Frontal cortex (tissue), 4 donors: ENCODE measurements around the gene CEP85. TPM values are rescaled to one million over a fixed set of nuclear protein-coding genes. Genes with fewer than 3 reads are reported as not detected.

Source experiments
- DNase-seq, 2 donors: peaks; one replicate each; pipeline ENCODE4 v3.0.0; 2012; ENCODE audit warnings: low spot score in 2 of 2
- FAIRE-seq: peaks from 2 replicates; lab custom pipeline; 2012; peaks lifted over from hg19 to GRCh38; lab: Jason Lieb, UNC
- total RNA-seq: library from RNA; depleted of rRNA; stranded (reverse); fragments of >200 nt; gene quantifications from one replicate; pipeline ENCODE4 v1.2.3, GENCODE V29; 2014
- donor health status: control.
- donor health status: control.
- donor health status: control.

Gene CEP85
- total RNA-seq, 1 donor from 2014 or later = 12.2 TPM

DNA sequence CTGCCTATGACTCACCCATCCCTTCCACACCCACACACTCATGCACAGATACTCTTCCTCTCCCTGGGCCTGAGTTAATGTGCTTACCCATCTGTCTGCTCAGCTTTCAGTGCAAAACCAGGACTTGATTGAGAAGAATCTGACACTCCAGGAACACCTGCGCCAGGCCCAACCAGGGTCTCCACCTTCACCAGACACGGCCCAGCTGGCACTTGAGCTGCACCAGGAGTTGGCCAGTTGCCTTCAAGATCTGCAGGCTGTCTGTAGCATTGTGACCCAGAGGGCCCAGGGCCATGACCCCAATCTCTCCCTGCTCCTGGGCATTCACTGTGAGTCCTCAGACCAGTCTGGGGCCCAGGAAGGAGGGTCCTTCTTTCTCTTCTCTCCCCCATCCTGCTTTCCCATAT lies 42.4 kb downstream of the CEP85 start:
- no peak for FAIRE-seq
- DNase-seq = no peak

GRCh38 chr1:26277261-26277661 lies 43.3 kb downstream of the CEP85 start:
- no peak for FAIRE-seq
- no peak for DNase-seq

- DNase-seq (no peak), FAIRE-seq (no peak)
Measured at GRCh38 chr1:26277719-26278118, 43.7 kb downstream of the CEP85 start.

- DNase-seq (no peak), FAIRE-seq (no peak)
Measured at GRCh38 chr1:26278303-26278702, 44.3 kb downstream of the CEP85 start.

GRCh38 chr1:26278724-26279455 lies 44.9 kb downstream of the CEP85 start:
- DNase-seq (no peak), FAIRE-seq (no peak)

DNA sequence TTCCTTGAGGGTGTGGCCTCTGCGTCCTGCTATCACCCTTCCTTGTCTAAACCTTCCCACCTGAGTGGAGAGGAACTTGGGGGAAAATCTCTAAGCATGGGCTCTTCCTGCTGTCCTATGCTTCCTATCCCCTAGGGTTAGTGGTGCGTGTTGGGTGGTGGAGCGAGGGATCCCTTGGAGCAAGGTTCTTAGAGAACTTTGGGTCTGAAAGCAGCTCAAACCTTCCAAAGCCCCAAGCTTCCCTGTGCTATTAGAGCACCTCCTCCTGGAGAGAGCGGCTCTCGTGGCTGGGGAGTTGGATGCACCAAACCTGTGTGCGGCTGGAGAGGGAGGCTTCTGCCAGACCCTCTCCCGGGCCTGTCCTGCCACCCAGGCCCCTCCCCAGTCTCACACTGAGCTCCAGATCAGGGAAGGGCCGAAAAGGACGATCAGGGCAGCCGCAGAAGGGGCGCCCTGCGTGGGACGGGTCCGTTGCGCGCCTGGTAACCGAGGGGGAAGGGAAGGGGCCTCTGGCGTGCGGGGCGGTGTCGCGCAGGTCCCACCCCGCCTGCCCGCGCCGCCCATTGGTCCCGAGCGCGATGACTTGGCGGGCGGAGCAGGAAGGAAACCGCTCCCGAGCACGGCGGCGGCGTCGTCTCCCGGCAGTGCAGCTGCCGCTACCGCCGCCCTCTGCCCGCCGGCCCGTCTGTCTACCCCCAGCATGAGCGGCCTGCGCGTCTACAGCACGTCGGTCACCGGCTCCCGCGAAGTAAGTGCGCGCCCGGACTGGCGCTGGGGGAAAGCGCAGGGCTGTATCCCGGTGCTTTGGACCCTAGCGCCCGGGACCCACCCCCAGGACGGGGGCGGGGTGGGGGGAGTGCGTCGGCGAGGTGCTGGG lies 45.7 kb downstream of the CEP85 start, which contains the start of gene SH3BGRL3:
Gene SH3BGRL3 (plus strand): TSS at position 631 of the 877 bp plus-strand sequence. CDS start 70 bp downstream, at position 701.
- no peak for FAIRE-seq
- peak; percentile 92 to 94 for DNase-seq

- FAIRE-seq (no peak), DNase-seq (peak; percentile 58 to 60)
Measured at GRCh38 chr1:26280333-26281042, 46.5 kb downstream of the CEP85 start.

- DNase-seq = no peak
- no peak for FAIRE-seq
Measured at GRCh38 chr1:26281091-26281958, 47.3 kb downstream of the CEP85 start.

DNA sequence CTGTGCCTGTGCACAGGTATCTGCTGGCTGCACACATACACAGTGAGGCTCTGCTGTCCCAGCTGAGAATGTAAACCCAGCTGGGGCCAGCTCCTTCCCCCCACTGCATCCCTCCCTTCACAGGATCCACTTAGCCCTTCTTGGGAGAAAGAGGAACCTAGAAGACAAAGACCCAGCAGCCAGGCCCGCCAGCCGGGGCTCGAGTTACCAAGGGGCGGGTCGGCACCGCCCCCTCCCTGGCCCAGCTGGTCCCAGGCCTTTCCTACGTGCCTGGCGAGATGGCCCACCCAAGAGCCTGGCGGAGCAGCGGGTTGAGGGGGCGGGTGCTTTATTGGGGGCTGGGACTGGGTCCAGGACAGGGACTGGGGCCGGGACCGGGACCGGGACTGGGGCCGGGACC lies 48.0 kb downstream of the CEP85 start:
- DNase-seq (no peak), FAIRE-seq (no peak)

GRCh38 chr1:26282401-26282918 lies 48.5 kb downstream of the CEP85 start:
- no peak for FAIRE-seq
- no peak for DNase-seq

DNA sequence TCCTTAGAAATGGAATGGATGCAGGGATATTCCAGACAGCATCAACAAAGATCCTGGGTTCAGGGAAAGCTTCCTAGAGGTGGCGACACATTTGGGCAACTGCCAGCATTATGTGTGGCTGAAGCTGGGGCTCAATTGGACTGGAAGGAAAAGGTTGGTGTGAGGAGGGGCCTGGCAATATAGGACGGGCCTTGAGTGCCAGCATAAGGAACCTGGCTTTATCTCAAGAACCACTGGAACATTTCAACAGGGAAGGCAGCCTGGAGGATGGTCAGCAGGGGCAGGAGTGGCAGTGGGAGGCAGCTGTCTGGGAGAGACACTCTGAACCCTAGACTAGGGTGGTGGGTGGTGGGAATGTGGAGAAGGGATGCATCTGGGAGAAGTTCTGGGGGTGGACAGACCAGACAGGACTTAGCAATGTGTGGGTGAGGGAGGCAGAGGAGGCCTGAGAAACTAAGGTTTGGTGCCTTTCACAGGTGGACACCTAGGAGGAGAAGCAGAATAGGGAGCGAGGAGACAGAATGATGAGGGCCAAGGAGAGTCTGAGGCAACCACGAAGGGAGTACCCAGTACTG lies 49.4 kb downstream of the CEP85 start:
- no peak for DNase-seq
- FAIRE-seq = no peak

- DNase-seq (no peak), FAIRE-seq (no peak)
Measured at GRCh38 chr1:26283871-26284596, 50.0 kb downstream of the CEP85 start.

DNA sequence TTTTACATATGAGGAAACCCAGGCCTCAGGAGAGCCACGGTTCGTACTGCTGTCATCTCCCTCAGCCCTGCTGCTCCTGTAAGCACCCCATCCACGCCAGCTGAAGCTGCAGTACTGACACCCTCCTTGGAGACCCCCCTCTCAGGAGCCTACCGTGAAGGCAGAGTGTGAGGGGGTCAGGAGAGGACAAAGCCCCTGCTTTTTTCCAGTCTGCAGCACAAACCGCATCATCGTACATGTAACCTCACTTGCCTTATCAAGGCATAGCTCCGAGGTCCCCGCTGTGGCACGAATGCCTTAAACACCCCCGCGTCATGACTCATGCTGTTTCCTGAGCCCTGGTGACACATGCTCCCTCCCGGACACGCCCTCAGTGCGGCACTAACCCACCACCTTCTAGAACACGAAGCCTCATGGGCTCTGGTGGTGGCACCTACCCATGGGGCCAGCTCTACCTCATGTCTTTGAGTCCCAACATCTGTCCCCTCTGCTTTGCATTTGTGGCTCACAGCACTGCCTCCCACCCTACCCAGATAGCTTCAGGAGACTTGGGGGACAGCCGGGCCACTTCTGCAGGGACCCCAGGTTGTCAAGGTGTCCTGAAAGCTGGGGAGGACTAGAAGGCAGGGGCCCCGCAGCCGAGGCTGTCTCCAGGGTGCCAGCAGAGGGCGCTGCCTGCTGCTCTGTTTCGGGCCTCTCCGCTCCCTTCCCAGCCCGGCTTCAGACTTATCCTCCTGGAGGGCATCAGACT lies 50.8 kb downstream of the CEP85 start:
- FAIRE-seq = no peak
- DNase-seq = peak in 1 of 2 donors; percentile 64

DNA sequence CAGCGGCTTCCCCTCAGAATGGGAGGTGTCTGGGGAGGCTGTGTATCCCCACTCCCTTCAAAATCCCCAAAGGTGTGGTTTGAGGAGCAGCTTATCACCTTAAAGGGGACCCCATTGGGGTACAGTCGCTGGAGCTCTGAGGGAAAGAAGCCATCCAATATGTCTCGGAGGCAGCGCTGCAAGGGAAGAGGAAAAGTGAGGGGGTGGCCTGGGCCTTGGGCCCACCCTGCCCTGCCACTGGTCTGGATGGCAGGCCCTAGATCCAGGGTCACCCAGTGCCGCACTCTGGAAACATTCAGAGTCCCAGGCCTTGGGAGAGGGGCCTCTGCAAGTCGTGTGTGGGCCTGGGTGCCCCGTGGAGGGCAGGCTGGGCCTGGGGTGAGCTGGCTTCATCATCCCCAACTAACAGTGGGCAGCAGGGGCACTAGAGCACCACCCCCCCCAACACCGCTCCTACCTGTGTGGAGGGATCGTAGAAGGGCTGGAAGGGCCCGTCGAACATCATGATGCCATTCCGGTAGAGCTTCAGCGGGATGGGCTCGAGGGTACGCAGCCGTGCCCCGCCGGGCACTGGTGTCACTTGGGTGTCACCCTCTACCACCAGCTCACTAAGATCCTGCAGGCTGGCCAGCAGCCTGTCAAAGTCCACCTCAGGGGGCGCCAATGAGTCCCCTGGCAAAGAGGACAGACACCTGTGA lies 51.5 kb downstream of the CEP85 start:
- DNase-seq = no peak
- no peak for FAIRE-seq

DNA sequence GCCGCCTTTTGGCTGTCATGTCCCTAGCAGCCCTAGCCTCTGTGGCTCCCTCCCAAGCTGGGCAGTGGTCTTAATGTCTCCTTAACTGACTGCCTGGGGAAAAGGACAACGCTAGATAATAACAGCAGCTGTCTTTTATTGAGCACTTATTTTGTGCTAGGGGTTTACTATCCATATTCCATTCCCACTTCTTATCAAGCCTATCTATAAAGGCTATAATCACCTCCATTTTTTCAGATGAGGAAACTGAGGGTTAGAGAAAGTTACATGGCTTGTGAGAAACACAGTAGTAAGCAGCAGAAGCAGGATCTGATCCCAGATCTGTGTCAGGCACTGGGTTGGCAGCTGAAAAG lies 52.0 kb downstream of the CEP85 start:
- FAIRE-seq (no peak), DNase-seq (no peak)

GRCh38 chr1:26287033-26287711 lies 53.2 kb downstream of the CEP85 start:
- FAIRE-seq (no peak), DNase-seq (no peak)

DNA sequence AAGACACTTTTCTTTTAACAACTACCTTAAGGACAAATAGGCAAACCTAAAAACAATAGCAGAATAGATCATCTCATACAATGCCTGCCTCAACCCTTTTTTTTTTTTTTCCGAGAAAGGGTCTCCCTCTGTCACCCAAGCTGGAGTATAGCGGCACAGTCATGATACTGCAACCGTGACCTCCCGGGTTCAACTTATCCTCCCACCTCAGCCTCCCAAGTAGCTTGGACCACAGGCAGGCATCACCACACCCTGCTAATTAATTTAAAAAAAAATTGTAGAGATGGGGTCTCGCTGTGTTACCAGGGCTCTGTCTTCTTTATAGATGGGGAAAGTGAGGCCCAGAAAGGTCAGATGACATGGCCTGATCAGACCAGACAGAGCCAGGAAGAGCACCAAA lies 53.8 kb downstream of the CEP85 start:
- no peak for FAIRE-seq
- no peak for DNase-seq
